Measurements from ENCODE around the gene RAI14.
"Not testable (repeated sequence)": the region's sequence is repeated elsewhere in the genome, so short reads cannot be mapped to it uniquely, and the experiment has no call there.

The RAI14 gene

DNA sequence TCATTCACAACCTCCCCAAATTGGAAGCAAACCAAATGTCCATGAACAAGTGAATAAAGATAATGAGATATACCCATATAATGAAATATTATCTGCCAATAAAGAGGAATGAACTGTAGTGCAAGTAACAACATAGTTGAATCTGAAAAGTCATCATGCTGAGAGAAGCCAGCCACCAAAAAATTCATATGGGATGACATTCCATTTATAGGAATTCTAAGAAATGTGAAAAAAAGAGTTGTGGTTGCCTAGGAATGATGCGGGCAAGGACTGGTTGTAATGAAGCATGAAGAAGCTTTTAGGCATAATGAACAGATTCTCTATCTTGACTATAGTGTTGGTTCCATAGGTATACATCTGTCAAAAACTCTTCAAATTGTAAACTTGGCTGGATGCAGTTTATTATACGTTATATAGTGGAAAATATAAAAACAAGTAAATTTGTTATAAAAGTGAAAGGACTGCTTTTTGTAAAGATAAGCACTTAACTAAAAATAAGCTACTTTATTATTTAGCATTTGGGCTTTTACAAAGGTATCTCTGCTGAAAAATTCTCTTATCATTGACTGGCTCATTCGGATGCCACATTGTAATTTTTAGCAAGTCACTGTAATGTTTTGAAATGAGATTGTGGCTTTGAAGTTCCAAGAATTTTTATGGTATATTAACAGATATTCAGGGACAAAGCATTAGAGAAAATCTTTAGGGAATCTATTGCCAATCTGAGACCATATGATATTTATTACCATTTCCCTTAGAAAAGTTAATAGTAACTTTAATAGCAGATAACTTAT is 161.6 kb downstream of the RAI14 start:
- no peak for DNase-seq (ENCODE audit: low spot score)
- TF ChIP-seq, protein P1, sequence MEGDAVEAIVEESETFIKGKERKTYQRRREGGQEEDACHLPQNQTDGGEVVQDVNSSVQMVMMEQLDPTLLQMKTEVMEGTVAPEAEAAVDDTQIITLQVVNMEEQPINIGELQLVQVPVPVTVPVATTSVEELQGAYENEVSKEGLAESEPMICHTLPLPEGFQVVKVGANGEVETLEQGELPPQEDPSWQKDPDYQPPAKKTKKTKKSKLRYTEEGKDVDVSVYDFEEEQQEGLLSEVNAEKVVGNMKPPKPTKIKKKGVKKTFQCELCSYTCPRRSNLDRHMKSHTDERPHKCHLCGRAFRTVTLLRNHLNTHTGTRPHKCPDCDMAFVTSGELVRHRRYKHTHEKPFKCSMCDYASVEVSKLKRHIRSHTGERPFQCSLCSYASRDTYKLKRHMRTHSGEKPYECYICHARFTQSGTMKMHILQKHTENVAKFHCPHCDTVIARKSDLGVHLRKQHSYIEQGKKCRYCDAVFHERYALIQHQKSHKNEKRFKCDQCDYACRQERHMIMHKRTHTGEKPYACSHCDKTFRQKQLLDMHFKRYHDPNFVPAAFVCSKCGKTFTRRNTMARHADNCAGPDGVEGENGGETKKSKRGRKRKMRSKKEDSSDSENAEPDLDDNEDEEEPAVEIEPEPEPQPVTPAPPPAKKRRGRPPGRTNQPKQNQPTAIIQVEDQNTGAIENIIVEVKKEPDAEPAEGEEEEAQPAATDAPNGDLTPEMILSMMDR (IDR thresholded peaks at IDR 0.05; ENCODE audit: extremely low read depth, missing control alignments), result no peak

DNA sequence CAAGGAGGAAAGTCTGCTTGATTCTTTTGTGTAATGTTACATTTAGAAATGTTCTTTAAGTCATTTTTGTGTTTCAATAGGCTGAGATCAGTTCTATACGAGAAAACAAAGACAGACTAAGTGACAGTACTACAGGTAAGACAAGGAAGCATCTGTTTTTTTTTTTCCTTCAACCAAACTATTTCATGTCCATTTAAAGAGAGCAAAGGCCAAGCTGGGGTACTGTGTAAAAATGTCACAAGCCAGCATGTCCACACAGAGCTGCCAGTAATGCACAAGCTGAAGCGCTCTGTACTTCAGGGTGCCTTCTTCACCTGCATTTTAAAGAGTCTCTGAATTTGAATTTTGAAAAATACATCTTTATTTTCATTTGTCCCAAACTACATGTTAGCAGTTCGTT is 162.6 kb downstream of the RAI14 start:
- no peak for DNase-seq (ENCODE audit: low spot score)
- TF ChIP-seq, protein P1 (IDR thresholded peaks at IDR 0.05; ENCODE audit: extremely low read depth, missing control alignments), result no peak

DNA sequence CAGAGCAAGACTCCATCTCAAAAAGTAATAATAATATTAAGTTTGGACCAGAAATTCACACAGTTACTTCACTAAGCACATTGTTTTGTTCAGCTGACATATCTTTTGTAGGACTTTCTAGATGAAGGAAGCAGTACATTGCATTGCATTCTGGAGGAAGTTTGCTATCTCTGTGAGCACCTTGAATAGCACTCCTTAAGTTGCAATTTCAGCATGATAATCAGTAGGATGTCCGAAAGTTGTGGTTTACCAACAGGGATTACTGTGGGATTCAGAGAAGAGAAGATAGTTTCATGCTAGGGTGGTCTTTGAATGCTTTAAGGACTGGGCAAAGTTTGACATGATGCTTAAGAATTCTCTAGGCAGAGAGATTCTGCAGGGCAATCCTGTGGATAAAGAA is 164.5 kb downstream of the RAI14 start:
- TF ChIP-seq, protein P1 (IDR thresholded peaks at IDR 0.05; ENCODE audit: extremely low read depth, missing control alignments), result no peak
- no peak for DNase-seq (ENCODE audit: low spot score)

DNA sequence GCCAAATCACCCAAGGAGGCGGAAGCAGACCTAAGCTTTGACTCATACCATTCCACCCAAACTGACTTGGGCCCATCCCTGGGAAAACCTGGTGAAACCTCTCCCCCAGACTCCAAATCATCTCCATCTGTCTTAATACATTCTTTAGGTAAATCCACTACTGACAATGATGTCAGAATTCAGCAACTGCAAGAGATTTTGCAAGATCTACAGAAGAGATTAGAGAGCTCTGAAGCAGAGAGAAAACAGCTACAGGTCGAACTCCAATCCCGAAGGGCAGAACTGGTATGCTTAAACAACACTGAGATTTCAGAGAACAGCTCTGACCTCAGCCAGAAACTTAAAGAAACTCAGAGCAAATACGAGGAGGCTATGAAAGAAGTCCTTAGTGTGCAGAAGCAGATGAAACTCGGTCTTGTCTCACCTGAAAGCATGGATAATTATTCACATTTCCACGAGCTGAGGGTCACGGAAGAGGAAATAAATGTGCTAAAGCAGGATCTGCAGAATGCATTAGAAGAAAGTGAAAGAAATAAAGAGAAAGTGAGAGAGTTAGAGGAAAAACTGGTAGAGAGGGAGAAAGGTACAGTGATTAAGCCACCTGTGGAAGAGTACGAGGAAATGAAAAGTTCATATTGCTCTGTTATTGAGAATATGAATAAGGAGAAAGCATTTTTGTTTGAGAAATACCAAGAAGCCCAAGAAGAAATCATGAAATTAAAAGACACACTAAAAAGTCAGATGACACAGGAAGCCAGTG is 167.0 kb downstream of the RAI14 start:
- TF ChIP-seq, protein P1 (IDR thresholded peaks at IDR 0.05; ENCODE audit: extremely low read depth, missing control alignments), result no peak
- DNase-seq (ENCODE audit: low spot score), result no peak

DNA sequence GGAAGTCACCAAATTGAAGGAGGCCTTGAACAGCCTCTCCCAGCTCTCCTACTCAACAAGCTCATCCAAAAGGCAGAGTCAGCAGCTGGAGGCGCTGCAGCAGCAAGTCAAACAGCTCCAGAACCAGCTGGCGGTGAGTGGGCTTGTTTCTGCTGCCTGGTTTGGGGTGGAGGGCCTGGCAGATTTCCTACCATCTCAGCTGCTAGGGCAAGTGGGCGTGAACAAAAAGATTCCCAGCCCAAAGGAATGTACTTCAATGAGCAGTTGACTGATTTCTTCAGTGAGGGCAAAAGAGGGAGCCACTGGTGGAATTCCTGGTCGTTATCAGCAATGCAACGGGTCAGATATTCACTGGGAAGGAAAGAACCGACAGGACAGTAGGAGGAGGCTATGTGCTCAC is 170.2 kb downstream of the RAI14 start:
- TF ChIP-seq, protein P1 (IDR thresholded peaks at IDR 0.05; ENCODE audit: extremely low read depth, missing control alignments), result no peak
- no peak for DNase-seq (ENCODE audit: low spot score)

DNA sequence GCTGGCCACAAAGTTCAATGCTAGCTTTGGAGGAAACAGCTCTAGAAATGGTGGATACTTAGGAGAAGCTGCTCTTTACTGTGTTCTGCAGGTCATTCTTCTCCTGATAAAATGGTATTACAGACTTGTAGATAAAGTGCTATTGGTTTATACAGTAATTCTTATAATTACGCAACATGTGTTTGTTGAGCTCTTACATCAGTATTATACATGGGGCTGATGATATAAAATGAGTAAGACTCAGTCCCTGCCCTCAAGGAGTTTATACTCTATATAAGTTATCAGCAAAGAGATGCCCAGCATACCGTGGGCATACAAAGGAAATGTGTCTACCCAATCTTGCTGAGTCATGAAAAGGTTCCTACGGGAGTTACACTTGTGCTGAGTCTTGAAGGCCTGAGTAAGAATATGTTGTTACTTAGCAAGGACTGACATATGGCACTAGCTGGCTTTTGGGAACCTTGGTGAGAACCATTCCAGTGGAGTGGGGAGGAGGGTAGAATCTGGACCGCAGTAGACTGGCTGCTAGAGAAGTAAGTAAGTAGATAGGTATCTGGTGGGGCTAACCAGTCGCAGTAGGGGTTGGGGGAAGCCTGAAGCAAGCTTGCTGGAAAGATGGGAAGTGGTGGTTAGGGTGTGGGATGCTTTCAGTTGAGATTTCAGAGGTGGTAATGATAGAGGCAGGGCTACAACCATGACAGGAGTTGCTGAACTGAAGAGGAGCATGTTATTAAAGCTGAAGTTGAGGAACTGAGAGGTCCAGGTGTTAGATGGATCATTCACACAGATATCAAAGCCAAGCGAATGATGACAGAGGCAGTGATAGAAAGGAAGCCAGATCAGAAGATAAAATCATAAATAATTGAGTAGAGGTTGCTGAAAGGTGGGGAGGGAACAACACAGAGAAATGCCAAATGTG is 171.7 kb downstream of the RAI14 start:
- TF ChIP-seq, protein P1 (IDR thresholded peaks at IDR 0.05; ENCODE audit: extremely low read depth, missing control alignments), result no peak

DNA sequence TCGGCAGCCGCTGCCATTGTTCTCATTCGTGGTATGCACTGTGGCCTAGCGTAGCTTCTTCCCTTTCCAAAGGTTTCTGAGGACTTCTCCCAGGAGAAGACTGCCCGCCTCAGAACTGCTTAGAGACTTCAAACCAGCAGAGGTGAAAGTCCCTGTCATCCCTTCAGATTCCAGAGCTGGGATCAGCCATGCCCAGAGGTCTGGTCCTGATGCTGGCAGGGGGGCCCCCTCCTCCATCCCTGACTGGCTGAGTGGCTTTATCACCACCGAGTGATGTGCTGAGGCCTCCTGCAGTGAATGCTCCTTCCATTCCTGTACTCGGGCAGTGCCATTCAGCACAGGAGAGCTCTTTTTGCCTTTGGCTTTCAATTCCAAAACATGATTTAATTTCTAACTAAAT is 174.7 kb downstream of the RAI14 start:
- not testable (repeated sequence) for DNase-seq (ENCODE audit: low spot score)

More for the DNA sequence above, 171.7 kb downstream of the RAI14 start:
- no peak for DNase-seq (ENCODE audit: low spot score)
